Spleen (tissue), 11 donors: ENCODE measurements around the gene DCX. TPM values are rescaled to one million over a fixed set of nuclear protein-coding genes. Genes with fewer than 3 reads are reported as not detected.

Experiments
- DNase-seq: peaks from one replicate; pipeline ENCODE4 v3.0.0-alpha.2; 2020
- H3K27ac ChIP-seq, 8 donors: fragments of 200-600 bp; sonication (generic) in 7 of 8; 1 replicate in 4 of 8; 2 replicates in 4 of 8; pipeline versions ENCODE4 v1.5.0 to v1.8.0; 2016 to 2021; ENCODE audit warnings: inconsistent platforms in 4 of 8, mild to moderate bottlenecking in 4 of 8, moderate library complexity in 1 of 8
- H3K27me3 ChIP-seq, 7 donors: fragments of 200-600 bp; sonication (generic) in 6 of 7; replicated peaks in 1 of 7; 1 replicate in 4 of 7; 2 replicates in 3 of 7; pipeline versions ENCODE4 v1.5.0 to v1.8.0; 2016 to 2021; ENCODE audit warnings: inconsistent platforms in 3 of 7, mild to moderate bottlenecking in 1 of 7
- H3K36me3 ChIP-seq, 6 donors: fragments of 200-600 bp; sonication (generic) in 5 of 6; 1 replicate in 4 of 6; 2 replicates in 2 of 6; pipeline versions ENCODE4 v1.5.0 to v1.8.0; 2016 to 2021; ENCODE audit warnings: inconsistent platforms in 2 of 6
- H3K4me1 ChIP-seq, 6 donors: fragments of 200-600 bp; sonication (generic) in 5 of 6; 1 replicate in 3 of 6; 2 replicates in 3 of 6; pipeline versions ENCODE4 v1.5.0 to v1.8.0; 2016 to 2021; ENCODE audit warnings: inconsistent platforms in 3 of 6
- H3K4me3 ChIP-seq, 8 donors: fragments of 200-600 bp; sonication (generic) in 7 of 8; 1 replicate in 4 of 8; 2 replicates in 4 of 8; pipeline versions ENCODE4 v1.5.0 to v1.8.0; 2016 to 2021; ENCODE audit warnings: inconsistent platforms in 4 of 8, mild to moderate bottlenecking in 4 of 8, moderate library complexity in 2 of 8
- H3K9me3 ChIP-seq, 8 donors: fragments of 200-600 bp; sonication (generic) in 7 of 8; 1 replicate in 4 of 8; 2 replicates in 4 of 8; pipeline versions ENCODE4 v1.5.0 to v1.8.0; 2016 to 2021; ENCODE audit warnings: inconsistent platforms in 4 of 8
- CTCF ChIP-seq, 11 experiments: fragments of 200-600 bp in 7 of 11; fragments of 450-650 bp in 4 of 11; sonication (generic) in 4 of 11; IDR thresholded peaks in 8 of 11; conservative IDR thresholded peaks in 3 of 11; 1 replicate in 7 of 11; 2 replicates in 4 of 11; pipeline versions ENCODE4 v1.4.0 to v1.8.0; 2016 to 2021; ENCODE audit warnings: antibody characterized with exemption in 11 of 11, inconsistent platforms in 4 of 11, mild to moderate bottlenecking in 1 of 11
- POLR2A ChIP-seq, 3 donors: fragments of 450-650 bp; IDR thresholded peaks; one replicate each; pipeline ENCODE4 v1.5.1; 2017; ENCODE audit warnings: antibody characterized with exemption in 3 of 3, mild to moderate bottlenecking in 1 of 3
- POLR2AphosphoS5 ChIP-seq, 3 donors: sonication (generic); formaldehyde crosslinking; IDR thresholded peaks; one replicate each; pipeline ENCODE4 v1.5.1; 2017; ENCODE audit warnings: antibody characterized with exemption in 3 of 3
- WGBS, 5 donors: extraction: QIAGEN DNeasy Blood & Tissue Kit in 3 of 5; methylation state at CpG; one replicate each; pipeline versions ENCODE4 v1.1.5 to v1.1.7; 2013 to 2018; 5-methylcytosine and 5-hydroxymethylcytosine counted together
- intact Hi-C: fragments of 100-400 bp; cut with DNase I; formaldehyde crosslinking; loops from one replicate; pipeline ENCODE4 v1.15.0; 2023; ENCODE audit warnings: low total_unique reads
- polyA plus RNA-seq, 3 donors: library from polyadenylated mRNA; stranded (reverse); fragments of 200-250 nt; gene quantifications; one replicate each; pipeline ENCODE4 v1.2.1, GENCODE V29; 2013
- total RNA-seq, 7 donors: library from RNA; depleted of rRNA in 3 of 7; stranded (reverse); fragments of >200 nt in 3 of 7; fragmentation: NEBNext Ultra II Directional in 4 of 7; extraction: Animal tissue kit (Norgen Biotek cat#: 25700) in 4 of 7; gene quantifications; one replicate each; pipeline versions ENCODE4 v1.1.0 to v1.2.1, GENCODE V29; 2016 to 2021
- donor health status: healthy with polysubstance abuse.
- donor health status: DM: no; HTN: no; CAD: no; lungs with moderate emphysema.
- donor health status: DM: no; HTN: no; CAD: no.
- donor health status: Bipolar disorder and iron deficiency.
- donor health status: healthy.
- donor health status: DM: no; HTN: no; CAD: no.
- donor health status: DM: yes; HTN: yes; CAD: no.

Gene DCX
- total and polyA plus RNA-seq, 10 donors: 0.02 to 0.06 (median 0.02) TPM; not detected in 7

GRCh38 chrX:111284631-111285293 is 127.2 kb downstream of the DCX start:
- Histone ChIP-seq H3K4me1 (no peaks in the 10 kb centered on the region), H3K9me3 (no peaks in the 10 kb centered on the region), H3K27me3 (peaks cover 0 to 8% (median 0%) of the 10 kb centered on the region in 7 donors), H3K36me3 (no peaks in the 10 kb centered on the region), H3K4me3 (no peak overlapping the region), H3K27ac (no peak overlapping the region)
- WGBS, 5 donors: 53 to 72% (median 70%) methylated on average over 8 of the region's 8 CpGs
- intact Hi-C loops: no loop called here
- TF ChIP-seq POLR2AphosphoS5 (IDR thresholded peaks at IDR 0.05): no peak
- TF ChIP-seq POLR2A (IDR thresholded peaks at IDR 0.05): no peak
- no peak for TF ChIP-seq CTCF (IDR thresholded peaks at IDR 0.05 in 8 of 11, conservative IDR thresholded peaks at IDR 0.05 in 3 of 11)
- no peak for DNase-seq

GRCh38 chrX:111283446-111283845 is 128.5 kb downstream of the DCX start:
- WGBS, 5 donors: 68 to 92% (median 85%) methylated on average over 1 to 2 of the region's 2 CpGs
- H3K27ac ChIP-seq: no peak overlapping the region
- H3K4me3 ChIP-seq: no peak overlapping the region
- no peaks in the 10 kb centered on the region for H3K36me3 ChIP-seq
- no peaks in the 10 kb centered on the region for H3K4me1 ChIP-seq
- intact Hi-C loops: no loop called here
- no peaks in the 10 kb centered on the region for H3K9me3 ChIP-seq
- DNase-seq: no peak
- TF ChIP-seq CTCF (IDR thresholded peaks at IDR 0.05 in 8 of 11, conservative IDR thresholded peaks at IDR 0.05 in 3 of 11): no peak
- TF ChIP-seq POLR2AphosphoS5 (IDR thresholded peaks at IDR 0.05): no peak
- TF ChIP-seq POLR2A (IDR thresholded peaks at IDR 0.05): no peak
- H3K27me3 ChIP-seq: no peaks in the 10 kb centered on the region

GRCh38 chrX:111282991-111283390 is 129.0 kb downstream of the DCX start:
- WGBS, 5 donors: 70 to 92% (median 75%) methylated on average over 1 of the region's 1 CpG
- intact Hi-C loops: no loop called here
- no peak overlapping the region for H3K27ac ChIP-seq

More at GRCh38 chrX:111282991-111283390, 129.0 kb downstream of the DCX start:
- Histone ChIP-seq H3K36me3 (no peaks in the 10 kb centered on the region), H3K4me1 (no peaks in the 10 kb centered on the region), H3K4me3 (no peak overlapping the region), H3K9me3 (no peaks in the 10 kb centered on the region), H3K27me3 (no peaks in the 10 kb centered on the region)
- TF ChIP-seq CTCF (IDR thresholded peaks at IDR 0.05 in 8 of 11, conservative IDR thresholded peaks at IDR 0.05 in 3 of 11): no peak
- no peak for TF ChIP-seq POLR2AphosphoS5 (IDR thresholded peaks at IDR 0.05)
- no peak for TF ChIP-seq POLR2A (IDR thresholded peaks at IDR 0.05)
- DNase-seq: no peak
